Neural progenitor cell (in vitro differentiated cells): Measurements from ENCODE around the gene TCF7L2.

ENCODE experiments used
- CTCF ChIP-seq: fragments of 200-600 bp; sonication (generic); IDR thresholded peaks from 2 replicates; pipeline ENCODE4 v1.5.1; 2017; ENCODE audit warnings: antibody characterized with exemption, mild to moderate bottlenecking
- EZH2 ChIP-seq: fragments of 200-600 bp; sonication (generic); IDR thresholded peaks from 2 replicates; pipeline ENCODE4 v1.6.1; 2017; ENCODE audit warnings: antibody characterized with exemption, mild to moderate bottlenecking, moderate library complexity
- EZH2phosphoT487 ChIP-seq: fragments of 200-600 bp; sonication (generic); IDR thresholded peaks from 2 replicates; pipeline ENCODE4 v1.6.1; 2017; ENCODE audit warnings: antibody characterized with exemption

DNA sequence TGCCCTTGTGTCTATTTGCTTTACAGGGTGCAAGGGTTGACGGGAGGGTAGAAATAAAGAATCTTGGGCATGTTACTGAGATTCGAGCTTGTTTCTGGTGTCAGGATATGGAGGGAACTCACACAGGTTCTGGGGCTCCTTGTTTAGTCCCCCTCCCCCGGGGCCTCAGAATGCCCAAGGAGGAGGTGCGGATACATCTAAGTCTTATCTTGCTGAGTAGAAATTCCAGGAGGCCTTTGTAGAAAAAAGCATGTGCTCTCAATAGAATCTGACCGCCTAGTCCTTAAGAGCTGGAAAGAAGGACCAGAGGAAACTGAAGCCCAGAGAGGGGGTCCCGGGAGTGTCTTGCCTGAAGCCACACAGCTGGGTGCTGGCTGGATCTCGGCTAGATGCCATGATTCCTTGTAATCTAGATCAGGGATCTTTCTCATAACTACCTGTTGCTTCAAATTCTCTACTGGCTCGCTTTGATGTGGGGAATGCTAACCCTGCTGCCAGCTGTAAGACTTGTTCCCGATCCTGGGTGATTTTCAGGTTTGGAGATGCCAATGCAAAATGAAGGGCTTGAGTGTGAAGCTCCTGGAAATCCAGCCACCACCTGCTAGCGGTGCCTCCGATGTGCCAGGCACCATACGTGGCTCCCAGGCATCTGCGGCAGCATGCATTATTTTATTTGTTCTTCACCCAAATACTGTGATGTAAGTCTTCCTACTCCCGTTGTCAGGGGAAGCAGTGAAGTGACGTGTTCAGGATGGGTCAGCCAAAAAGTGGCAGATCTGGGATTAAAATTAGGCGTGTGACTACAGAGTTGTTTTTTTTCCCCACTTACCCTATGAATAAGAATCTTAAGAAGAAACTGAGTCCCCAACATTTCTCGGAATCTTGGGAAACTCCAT lies 226.0 kb downstream of the TCF7L2 start:
- TF ChIP-seq EZH2 = no peak
- no peak for TF ChIP-seq CTCF
- TF ChIP-seq EZH2phosphoT487 = no peak
